COLO668 (cell line): Measurements from ENCODE around the gene ARHGEF12.

Experiments
- DNase-seq: peaks from one replicate; lab custom pipeline; 2025; ENCODE audit not compliant: unreplicated experiment; lab: John Stamatoyannopoulos, UW

ARHGEF12 gene

DNA sequence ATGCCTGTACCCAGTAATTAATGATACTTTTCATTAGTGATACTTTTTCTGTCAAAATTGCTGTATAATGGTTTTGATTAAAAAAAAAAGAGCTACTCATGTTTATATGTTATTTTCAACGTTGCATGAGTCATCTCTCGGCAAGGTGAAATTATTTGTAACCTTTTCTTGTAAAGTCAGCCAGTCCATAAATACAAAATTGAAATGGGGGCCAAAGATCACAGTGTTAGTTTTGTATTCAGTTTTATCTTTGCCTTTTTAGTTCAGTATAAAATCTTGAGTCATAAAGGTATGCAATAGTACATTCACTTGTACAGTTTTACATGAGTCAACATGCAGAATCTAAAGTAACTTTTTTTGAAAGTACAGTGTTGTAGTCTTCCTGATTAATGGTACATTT is 4.3 kb downstream of the ARHGEF12 start:
- DNase-seq, result no peak

DNA sequence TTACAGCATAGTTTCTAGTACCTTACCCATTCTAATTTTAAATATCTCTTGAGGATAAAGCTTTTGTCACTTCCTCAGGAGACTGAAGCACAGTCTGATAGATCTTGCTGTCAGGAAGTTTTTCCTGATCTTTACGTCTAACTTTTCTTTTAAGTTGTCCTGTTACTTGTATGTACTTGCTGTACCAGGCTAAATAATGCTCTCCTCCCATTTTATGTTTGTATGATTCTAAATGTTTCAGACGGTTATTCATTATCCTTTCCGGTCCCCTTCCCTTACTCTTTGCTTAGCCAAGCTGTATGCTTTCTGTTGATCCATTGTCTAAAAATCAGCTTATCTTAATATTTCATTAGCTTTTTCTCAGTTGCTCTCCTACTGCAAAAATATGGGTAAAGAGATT is 6.0 kb downstream of the ARHGEF12 start:
- no peak for DNase-seq

DNA sequence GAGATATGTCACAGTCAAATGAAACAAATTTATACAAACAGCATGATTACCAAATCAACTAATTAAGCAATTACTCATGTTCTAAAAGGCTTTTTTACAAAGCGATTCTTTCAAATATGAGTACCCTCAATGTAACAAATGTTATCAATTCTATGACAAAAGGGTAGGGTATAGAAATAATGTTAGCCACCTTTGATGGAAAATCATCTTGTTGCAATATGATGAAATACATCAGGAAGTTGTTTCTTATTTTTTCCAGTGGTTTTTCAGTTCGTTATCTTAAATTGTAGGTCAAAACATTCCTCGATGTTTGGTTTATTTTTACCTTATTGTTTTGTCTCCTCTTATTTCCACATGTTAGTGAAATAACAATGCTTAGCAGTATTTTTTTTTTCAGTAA is 6.5 kb downstream of the ARHGEF12 start:
- DNase-seq, result no peak

DNA sequence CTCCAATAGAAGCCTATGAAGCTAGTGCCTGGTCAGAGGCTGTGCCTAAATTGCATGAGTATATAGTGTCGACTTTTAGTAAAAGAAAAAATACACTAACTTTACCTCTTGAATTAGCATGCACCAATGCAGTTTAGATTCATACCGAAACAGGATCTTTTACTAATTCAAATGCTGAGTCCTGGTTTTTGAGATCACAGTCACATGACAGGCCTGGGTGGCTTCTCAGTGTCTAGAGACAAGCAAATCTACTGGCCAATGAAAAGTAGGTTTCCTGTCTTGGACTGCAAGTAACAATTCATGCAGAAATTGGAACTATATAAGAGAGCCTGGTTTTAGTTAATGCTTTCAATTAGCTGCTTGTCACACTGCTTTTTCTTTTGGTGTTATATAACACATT is 7.2 kb downstream of the ARHGEF12 start:
- DNase-seq, result no peak

DNA sequence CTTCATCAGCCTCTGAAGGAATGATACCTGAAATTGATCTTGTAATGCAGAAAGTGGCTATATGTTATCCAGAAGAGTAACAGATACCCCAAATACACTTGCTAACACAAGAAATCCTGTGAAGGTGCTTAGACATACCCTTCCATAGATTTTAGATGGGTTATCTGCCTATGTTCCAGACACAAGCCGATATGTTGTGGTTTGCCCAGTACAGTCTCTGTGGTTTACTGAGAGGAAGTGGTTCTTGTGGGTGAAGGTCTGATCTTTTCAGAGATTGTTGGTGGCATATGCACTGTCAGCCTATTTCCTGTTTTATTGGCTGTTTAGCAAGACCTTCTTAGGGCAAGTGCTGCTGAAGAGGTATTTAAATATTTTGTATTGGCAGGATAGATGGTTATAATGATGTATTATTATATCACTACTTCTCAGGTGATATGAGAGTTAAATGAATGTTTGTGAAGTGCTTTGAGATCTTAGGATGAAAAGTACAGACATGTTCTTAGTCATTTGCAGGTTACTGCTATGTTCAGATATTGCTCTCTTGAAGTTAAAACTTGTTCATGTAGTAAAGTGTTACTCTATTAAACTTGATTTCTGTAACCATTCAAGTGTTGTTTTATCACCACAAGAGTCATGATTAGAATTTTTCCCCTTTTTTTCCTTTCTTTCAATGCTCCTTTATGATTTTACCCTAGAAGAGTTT is 8.2 kb downstream of the ARHGEF12 start:
- DNase-seq, result no peak

DNA sequence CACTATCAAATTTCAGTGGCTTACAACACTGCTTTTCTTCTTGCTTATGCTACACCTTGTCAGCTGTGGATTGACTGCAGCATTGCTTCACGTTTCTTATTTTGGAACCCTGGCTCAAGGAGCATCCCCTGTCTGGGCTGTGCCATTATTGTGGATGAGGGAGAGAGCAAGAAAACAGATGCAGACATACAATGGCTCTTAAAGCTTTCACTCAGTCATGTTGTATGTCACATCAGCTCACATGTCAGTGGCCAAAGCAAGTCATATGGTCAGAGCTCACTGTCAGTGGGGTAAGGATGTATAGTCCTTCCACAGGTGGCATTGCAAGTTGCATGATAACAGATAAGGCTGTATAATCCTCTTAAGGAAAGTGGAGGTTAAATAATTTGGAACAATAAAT is 10.0 kb downstream of the ARHGEF12 start:
- no peak for DNase-seq

DNA sequence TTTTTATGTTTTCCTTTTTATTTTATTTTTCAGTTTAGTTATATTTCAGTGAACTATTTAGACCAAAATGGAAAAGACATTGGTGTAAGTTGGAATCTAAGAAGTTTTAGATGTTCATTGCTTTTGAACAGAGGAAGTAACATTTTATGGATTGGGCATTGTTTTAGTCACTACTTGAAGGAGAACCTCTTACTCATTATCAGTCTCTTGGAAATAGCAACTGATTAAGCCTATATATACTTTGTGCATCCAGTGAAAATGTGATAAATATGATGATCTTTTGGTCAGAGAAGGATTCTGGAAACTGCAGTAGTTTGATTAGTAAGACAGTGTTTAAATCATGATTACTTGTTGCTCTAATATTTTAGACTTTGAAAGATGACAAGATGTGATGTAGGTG is 14.4 kb downstream of the ARHGEF12 start:
- no peak for DNase-seq

DNA sequence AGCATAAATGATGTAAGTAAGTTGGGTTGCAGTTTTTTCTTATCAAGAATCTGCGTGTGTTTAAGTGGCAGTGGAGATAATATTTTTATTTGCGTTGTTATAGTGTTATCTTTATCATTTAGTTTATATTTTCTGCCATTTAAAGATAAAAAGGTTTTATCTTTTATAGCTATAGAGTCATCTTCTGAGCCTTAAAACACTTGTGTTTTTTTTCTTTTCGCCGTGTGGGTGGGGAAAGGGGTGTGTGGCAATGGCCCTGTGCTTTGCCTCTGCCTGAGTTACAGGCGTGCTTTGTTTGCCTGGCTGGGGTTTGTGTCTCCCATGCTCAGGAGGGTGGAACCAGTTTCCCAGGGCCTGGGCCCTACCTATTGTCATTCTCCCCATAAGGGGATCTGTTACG is 16.2 kb downstream of the ARHGEF12 start:
- no peak for DNase-seq

DNA sequence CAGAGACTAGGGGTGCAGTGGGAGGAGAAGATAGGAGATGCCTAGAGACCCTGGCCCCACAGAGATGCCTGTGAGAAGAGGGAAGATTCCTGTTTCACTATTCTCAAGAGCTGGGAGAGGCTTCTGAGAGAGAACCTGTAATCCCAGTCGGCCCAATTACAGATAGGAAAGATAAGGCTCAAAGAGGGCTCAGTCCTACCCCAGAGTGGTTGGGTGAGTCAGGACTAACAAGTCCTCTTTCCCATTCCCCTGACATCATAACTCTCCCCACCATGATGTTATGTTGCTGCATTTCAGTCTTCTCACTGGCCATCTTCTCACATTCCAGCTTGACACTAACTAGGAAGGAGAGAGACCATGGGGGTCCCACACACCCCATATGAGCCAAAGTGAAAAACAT is 17.9 kb downstream of the ARHGEF12 start:
- DNase-seq, result no peak

DNA sequence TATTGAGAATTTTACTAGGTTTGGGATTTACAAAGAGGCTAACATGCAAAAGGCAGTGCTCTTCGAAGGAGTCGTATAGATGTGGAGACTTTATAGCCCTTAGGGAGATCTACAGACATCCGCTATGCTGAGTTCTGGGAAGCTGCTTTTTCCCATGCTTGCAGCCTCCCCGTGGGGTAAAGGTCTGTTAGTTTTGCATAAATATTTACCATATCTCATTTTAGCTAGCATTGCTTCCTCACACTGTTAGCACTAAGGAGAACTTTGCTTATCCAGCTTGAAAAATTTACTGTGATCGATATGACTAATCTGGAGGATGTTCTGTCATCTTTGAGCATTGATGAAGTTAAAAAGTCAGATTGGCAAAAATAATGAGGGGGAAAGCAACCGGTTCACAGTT is 18.6 kb downstream of the ARHGEF12 start:
- DNase-seq, result no peak

DNA sequence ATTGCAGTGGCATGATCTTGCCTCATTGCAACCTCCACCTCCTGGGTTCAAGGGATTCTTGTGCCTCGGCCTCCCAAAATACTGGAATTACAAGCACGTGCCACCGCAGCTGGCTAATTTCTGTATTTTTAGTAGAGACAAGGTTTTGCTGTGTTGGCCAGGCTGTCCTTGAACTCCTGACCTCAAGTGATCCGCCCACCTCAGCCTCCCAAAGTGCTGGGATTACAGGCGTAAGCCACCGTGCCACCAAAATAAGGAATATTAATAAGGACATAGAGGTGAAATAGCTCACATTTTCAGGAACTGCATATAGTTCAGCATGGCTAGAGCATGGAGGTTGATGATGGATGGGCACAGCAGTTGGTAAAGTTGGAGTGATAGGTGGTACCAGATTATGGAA is 21.4 kb downstream of the ARHGEF12 start:
- no peak for DNase-seq

DNA sequence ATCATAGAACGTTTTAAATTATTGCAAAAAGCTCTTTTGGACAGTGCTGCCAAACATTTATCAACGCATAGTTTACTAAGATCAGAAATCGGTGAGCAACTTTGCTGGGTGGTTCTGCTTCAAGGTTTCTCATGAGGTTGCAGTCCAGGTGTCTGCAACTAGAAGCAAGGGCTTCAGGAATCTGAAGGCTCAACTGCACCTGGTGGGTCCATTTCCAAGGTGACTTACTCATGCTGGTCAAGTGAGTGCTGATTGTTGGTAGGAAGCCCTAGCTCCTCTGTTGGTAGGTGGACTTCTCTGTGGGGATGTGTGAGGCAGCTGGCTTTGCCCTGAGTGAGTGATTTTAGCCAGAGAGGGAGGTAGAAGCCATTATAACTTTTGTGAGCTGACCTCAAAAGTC is 22.5 kb downstream of the ARHGEF12 start:
- DNase-seq, result no peak

DNA sequence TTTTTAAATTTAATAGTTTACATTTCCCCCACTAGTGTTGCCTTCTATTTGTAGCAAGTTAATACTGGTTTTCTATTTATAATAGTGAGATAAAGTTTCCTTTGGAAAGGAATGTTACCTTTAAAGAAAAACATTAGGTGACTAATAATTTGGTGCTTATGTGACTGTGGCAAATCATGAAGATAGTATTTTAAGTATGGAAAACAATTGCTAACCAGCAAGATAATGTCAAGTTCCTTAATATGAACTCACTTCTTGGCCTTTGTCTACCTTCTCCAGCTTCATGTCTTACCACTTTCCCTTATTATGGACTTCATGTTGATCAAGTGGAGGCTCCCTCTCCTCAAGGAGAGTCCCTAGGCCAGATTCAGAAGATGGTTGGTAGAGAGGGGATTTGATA is 27.2 kb downstream of the ARHGEF12 start:
- no peak for DNase-seq

DNA sequence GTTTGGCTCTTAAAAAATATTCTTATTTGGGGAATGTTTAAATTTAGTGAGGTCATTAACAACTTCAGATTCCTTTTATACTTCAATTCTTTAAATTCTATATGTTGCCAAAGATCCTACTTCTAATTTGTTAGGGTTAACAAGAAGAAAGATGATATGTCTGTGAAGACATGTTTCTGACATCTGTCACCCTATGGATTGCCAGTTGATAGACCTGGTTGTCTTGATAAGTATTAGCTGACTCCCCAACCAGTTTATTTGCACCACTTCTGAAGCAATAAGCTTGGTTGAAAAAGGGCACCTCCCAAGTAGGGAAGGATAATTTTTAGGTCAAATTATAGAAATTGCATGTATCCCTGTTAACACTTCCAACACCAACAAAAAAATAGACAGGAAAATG is 29.3 kb downstream of the ARHGEF12 start:
- DNase-seq, result no peak

DNA sequence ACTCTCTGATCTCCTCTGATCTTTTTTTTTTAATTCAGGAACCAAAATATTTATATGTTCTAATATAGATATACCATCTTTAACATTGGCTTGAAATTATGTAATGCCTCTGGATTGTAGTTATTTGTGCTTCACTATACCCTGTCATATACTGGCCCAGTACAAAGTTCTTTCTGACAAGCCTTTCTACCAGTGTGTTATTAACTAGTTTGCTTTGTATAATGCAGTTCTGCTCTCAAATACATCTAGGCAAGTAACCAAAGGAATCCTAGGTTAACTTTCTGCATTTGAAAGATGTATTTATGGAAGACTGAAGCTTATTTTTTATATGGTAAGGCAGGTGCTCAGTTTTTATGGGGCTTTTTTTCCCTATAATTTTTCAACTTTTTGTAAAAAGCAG is 36.1 kb downstream of the ARHGEF12 start:
- DNase-seq, result no peak

DNA sequence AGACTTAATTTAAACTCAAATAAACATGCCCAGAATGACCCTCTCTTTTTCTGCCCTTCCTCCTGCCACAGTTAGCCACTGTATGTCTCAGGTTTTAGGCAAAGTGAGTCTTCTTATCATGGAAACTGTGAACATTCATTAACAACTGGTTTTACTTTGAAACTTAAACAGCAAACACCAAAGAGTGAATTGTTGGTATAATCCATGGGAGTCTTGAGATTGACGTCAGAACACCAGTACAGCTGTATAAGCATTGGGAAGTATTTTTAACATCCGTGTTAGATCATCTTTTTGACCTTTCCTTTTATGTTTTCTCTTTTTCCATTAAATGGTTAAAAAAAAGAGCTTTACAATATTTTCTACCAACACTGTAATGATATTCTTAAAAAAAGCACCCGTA is 38.9 kb downstream of the ARHGEF12 start:
- DNase-seq, result no peak

DNA sequence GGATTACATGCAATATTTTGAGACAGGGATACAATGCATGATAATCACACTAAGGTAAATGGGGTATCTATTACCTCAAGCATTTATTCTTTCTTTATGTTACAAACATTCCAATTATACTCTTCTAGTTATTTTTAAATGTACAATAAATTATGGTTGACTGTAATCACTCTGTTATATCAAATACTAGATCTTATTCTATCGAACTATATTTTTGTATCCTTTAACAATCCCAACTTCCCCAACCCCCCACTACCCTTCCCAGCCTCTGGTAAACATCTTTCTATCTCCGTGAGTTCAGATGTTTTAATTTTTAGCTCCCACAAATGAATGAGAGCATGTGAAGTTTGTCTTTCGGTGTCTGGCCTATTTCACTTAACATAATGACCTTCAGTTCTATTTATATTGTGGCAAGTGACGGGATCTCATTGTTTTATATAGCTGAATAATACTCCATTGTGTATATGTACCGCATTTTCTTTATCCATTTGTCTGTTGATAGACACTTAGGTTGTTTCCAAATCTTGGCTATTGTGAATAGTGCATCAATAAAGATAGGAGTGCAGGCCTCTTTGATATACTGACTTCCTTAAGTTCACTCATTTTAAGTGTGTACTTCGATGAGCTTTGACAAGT is 40.5 kb downstream of the ARHGEF12 start:
- no peak for DNase-seq

DNA sequence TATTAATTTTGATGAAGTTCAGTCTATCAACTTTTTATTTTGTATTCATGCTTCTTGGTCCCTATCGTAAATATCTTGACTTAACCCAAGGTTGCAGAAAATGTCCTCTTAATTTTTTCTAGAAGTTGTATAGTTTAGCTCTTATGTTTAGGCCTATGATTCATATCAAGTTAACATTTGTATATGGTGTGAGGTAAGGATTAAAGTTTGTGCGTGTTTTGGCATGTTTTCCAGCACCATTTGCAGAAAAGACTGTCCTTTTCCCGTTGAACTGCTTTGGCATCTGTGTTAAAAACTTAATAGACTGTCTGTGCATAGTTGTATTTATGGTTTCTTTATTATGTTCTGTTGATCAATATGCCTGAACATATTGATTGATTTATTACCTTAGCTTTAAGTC is 42.3 kb downstream of the ARHGEF12 start:
- DNase-seq, result no peak

DNA sequence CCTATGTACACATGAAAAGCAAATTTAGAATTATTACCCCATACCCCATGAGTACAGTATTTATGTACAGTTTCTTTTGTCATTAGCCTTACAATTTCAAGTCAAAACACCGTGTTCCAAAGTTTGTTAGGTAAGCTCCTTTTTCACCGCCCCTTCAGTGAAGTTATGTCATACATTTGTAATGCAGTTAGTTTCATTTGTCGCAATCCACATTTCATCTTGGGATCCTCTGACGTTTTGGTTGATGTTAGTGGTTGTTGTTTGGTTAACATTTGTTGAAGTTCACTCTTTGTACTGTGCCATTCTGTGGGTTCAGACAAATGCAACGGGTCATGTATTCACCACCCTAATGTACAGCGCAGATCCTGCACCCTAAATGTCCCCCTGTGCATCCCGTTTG is 45.2 kb downstream of the ARHGEF12 start:
- no peak for DNase-seq

DNA sequence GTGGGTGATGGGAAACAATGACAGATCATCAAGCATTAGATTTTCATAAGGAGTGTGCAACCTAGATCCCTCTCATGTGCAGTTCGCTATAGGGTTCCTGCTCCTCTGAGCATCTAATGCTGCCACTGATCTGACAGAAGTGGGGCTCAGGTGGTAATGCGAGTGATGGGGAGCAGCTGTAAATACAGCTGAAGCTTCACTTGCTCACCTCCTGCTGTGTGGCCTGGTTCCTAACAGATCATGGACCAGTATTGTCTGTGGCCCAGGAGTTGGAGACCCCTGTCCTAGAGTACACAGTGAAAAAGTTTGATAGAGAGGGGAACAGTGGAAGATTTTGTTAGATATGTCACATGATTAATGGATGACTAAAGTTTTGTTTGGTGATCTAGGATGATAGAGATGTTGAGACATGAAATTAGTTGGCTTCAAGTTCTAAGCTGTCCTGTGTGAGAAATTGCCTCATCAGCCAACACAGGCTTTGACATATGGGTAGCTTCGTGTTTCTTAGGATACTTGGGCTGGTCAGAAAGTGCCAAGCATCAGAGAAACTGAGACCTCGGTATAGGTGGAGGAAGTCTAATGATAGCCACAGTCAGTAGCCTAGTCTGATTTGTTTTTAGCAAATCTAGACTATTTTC is 47.4 kb downstream of the ARHGEF12 start:
- no peak for DNase-seq

DNA sequence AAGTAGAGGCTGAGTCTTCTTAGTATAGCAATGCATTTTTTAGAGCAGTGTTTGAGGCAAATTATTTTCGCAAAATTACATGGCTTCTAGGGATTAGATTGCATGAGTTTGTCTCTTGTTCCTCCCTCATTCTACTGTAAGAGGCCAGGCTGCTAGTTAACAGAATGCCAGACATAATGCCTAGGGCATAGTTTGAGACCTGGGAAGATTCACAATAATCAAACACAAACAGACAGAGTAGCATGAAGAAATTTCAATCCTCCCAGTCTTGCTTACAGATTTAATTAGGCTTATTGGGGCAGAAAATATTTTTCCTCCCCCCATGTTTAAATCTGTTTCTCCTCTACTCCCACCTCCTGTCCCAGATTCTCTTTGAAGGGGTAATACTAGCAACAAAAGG is 48.3 kb downstream of the ARHGEF12 start:
- DNase-seq, result no peak

DNA sequence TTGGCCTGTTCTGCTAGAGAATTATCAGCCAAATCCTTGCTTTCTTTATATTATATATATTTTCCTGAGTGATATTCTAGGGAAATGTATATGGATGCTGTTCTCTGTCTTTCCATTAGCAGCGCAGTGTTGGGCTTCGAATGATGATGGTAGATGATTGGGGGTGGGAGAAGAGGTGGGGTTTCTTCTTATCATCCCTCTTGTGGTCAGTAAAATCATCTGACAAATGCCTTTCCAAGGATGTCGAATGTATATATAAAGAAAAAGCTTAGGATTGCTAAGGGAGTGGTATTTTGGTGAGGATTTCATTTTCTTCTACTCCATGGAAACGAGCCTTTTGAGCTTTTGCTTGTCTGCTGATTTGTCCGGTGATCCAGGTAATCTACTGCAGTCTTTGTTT is 48.9 kb downstream of the ARHGEF12 start:
- DNase-seq, result no peak

DNA sequence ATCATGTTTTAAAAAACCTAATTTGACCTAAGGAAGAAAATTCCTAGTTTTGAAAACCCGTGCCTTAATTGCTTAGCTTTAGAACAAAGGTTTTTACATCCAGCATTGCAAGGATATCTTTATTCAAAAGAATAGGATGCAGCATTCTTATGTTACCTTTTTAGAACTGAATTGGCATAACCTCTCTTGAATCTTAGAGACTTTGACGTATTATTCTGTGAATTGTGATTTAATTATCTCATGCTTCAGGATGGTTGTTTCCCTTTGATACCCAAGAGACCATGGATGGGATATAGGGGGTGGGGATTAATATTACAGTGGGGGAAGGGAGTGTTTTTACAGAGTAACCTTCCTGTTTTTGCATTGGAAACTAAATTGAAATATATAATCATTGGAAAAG is 49.4 kb downstream of the ARHGEF12 start:
- no peak for DNase-seq
